Lower leg skin (tissue), 3 donors: ENCODE measurements around the gene CERS4.

Source experiments
- CTCF ChIP-seq, 3 donors: fragments of 450-650 bp; IDR thresholded peaks; one replicate each; pipeline ENCODE4 v1.5.1; 2016; ENCODE audit warnings: antibody characterized with exemption in 3 of 3, mild to moderate bottlenecking in 3 of 3, moderate library complexity in 2 of 3
- POLR2A ChIP-seq, 2 donors: fragments of 450-650 bp; IDR thresholded peaks; one replicate each; pipeline ENCODE4 v1.6.1; 2016 to 2017; ENCODE audit warnings: antibody characterized with exemption in 2 of 2, mild to moderate bottlenecking in 1 of 2, moderate library complexity in 1 of 2

DNA sequence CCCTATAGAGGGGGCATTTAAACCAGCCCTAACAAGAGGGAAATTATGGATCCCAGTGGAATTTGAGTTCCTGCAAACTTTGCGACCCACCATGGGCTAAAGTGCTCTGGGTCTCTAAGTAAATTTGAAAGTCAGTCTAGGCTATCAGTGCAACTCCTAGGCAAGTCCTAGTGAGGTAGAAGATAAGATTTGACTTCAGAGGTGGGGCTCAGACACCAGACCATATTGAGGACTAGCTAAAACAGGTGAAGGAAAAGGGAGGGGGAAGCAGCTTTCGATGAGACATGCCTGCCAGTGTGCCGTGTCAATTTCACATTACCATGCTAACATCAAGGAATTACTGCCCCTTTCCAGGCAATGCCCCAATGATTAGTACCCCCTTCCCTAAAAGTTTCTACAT, 60.6 kb downstream of the CERS4 start:
- no peak for TF ChIP-seq CTCF (IDR thresholded peaks at IDR 0.05)
- no peak for TF ChIP-seq POLR2A (IDR thresholded peaks at IDR 0.05)
